Stomach (tissue), 4 donors: ENCODE measurements around the gene TCERG1.

Experiments used
- EP300 ChIP-seq: sonication (generic); formaldehyde crosslinking; IDR thresholded peaks from one replicate; pipeline ENCODE4 v1.6.1; 2017; ENCODE audit warnings: antibody characterized with exemption
- POLR2A ChIP-seq, 4 donors: fragments of 450-650 bp; IDR thresholded peaks; one replicate each; pipeline ENCODE4 v1.6.1; 2016; ENCODE audit warnings: antibody characterized with exemption in 4 of 4, control low read depth in 2 of 4, mild to moderate bottlenecking in 1 of 4, moderate library complexity in 1 of 4
- TF ChIP-seq, protein P1 (sequence below), 7 experiments: fragments of 450-650 bp in 4 of 7; fragments of 200-600 bp in 3 of 7; sonication (generic) in 3 of 7; IDR thresholded peaks; one replicate each; pipeline ENCODE4 v1.5.1; 2016 to 2019; ENCODE audit warnings: antibody characterized with exemption in 7 of 7, control low read depth in 2 of 7, mild to moderate bottlenecking in 1 of 7

GRCh38 chr5:146539973-146540372, 92.8 kb downstream of the TCERG1 start:
- no peak for TF ChIP-seq POLR2A (IDR thresholded peaks at IDR 0.05)
- TF ChIP-seq, protein P1, sequence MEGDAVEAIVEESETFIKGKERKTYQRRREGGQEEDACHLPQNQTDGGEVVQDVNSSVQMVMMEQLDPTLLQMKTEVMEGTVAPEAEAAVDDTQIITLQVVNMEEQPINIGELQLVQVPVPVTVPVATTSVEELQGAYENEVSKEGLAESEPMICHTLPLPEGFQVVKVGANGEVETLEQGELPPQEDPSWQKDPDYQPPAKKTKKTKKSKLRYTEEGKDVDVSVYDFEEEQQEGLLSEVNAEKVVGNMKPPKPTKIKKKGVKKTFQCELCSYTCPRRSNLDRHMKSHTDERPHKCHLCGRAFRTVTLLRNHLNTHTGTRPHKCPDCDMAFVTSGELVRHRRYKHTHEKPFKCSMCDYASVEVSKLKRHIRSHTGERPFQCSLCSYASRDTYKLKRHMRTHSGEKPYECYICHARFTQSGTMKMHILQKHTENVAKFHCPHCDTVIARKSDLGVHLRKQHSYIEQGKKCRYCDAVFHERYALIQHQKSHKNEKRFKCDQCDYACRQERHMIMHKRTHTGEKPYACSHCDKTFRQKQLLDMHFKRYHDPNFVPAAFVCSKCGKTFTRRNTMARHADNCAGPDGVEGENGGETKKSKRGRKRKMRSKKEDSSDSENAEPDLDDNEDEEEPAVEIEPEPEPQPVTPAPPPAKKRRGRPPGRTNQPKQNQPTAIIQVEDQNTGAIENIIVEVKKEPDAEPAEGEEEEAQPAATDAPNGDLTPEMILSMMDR (IDR thresholded peaks at IDR 0.05): no peak
- TF ChIP-seq EP300: no peak
